ENCODE results near the gene SF3B2. TPM values are rescaled to one million over a fixed set of nuclear protein-coding genes. Genes with fewer than 3 reads are reported as not detected.

The SF3B2 gene
- polyA plus RNA-seq, 1 of the 3 experiments (the other 2 are of a cell fraction) = 128 TPM

DNA sequence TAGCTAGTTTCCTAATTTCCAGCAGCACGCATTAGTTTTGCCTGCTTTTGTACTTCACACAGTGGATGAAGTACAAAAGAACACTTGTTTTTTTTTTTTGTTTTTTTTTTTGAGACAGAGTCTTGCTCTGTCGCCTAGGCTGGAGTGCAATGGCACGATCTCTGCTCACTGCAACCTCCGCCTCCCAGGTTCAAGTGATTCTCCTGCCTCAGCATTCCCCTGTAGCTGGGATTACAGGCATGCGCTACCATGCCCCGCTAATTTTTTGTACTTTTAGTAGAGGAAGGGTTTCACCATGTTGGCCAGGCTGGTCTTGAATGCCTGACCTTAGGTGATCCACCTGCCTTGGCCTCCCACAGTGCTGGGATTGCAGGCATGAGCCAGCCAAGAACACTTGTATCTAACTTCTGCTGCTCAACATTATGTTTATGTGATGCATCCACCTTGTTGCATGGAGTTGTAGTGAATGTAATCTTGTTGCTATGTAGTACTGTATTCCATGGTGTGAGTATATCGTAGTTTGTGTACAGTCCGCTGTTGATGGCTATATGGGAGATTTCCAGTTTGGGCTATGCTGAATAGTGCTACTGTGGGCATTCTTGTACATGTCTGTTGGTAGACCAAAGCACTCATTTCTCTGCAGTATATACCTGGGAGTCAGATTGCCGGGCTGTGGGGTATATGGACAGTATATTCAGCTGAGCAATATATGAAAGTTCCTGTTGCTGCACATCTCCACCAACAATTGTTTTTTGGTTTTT lies 35.2 kb downstream of the SF3B2 start:
- ChIA-PET POLR2A (interaction anchor here (0.5 kb wide), 1 partner anchor 62 kb away, joined by 3 read pairs; no protein-coding TSS in a partner anchor), CTCF (interaction anchor here (0.5 to 1.2 kb wide), 2 partner anchors 9 to 135 kb away, joined by 3 read pairs; no protein-coding TSS in a partner anchor)
- H3K9me2 ChIP-seq = no peaks in the 10 kb centered on the region
- H3K4me3 ChIP-seq (ENCODE audit: low read depth in 2 of 2, low read length in 1 of 2) = no peak overlapping the region
- no peak overlapping the region for H3K27ac ChIP-seq (ENCODE audit: low read depth in 2 of 2, low read length in 1 of 2)
- peaks cover 49% of the 10 kb centered on the region for H4K20me1 ChIP-seq (ENCODE audit: insufficient read depth)
- no peaks in the 10 kb centered on the region for H3K9me3 ChIP-seq
- no peak overlapping the region for H3K9ac ChIP-seq
- peaks cover 15% of the 10 kb centered on the region for H3F3A ChIP-seq (replicated peaks; ENCODE audit: insufficient read depth)
- H2AFZ ChIP-seq (ENCODE audit: low read depth) = no peak overlapping the region
- H3K27me3 ChIP-seq (ENCODE audit: insufficient read depth) = no peaks in the 10 kb centered on the region
- no peak for DNase-seq
- TF ChIP-seq ELF1 (IDR thresholded peaks at IDR 0.05) (no peak), EZH2phosphoT487 (IDR thresholded peaks at IDR 0.05; ENCODE audit: borderline replicate concordance, low read depth) (no peak), RXRA (IDR thresholded peaks at IDR 0.05; ENCODE audit: borderline replicate concordance, low read depth) (no peak)
- TF ChIP-seq, protein P1, sequence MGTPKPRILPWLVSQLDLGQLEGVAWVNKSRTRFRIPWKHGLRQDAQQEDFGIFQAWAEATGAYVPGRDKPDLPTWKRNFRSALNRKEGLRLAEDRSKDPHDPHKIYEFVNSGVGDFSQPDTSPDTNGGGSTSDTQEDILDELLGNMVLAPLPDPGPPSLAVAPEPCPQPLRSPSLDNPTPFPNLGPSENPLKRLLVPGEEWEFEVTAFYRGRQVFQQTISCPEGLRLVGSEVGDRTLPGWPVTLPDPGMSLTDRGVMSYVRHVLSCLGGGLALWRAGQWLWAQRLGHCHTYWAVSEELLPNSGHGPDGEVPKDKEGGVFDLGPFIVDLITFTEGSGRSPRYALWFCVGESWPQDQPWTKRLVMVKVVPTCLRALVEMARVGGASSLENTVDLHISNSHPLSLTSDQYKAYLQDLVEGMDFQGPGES (IDR thresholded peaks at IDR 0.05; ENCODE audit: low read depth, low read length) = no peak
- no peak overlapping the region for H3K4me2 ChIP-seq
- whole genome bisulfite sequencing (ENCODE audit: low lambda C conversion rate) = 95% methylated on average over 9 of the region's 9 CpGs
- H3K36me3 ChIP-seq (replicated peaks in 1 of 2; ENCODE audit: control insufficient read depth in 1 of 2, insufficient read depth in 2 of 2, low read length in 1 of 2) = peaks cover 0 to 22% of the 10 kb centered on the region in 2 experiments
- peaks cover 97% of the 10 kb centered on the region for H3K79me2 ChIP-seq (ENCODE audit: insufficient read depth)
- peaks cover 27 to 28% of the 10 kb centered on the region in 2 experiments; a peak in 3 of 4 replicates for H3K4me1 ChIP-seq (ENCODE audit: control insufficient read depth in 1 of 2, insufficient read depth in 2 of 2, low read depth in 1 of 2, low read length in 1 of 2)

DNA sequence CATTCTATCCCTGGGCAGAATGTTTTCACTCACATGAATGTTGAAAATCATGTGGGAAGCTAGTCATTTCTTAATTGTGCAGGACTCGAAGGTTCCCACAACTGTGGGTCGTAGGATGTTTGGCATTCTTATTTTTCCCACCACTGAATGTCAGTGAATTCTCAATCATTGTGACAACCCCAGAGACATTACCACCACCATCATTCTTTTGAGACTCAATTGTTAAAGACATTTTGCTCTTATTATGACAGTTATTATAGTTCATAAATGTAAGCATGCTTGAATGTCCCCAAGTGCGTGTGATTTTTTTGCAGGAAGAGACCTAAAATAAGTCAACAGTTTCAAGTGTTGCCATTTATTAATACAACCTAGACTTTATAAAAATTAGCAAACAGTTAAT lies 36.9 kb downstream of the SF3B2 start:
- TF ChIP-seq TCF12 (IDR thresholded peaks at IDR 0.05) (no peak), RFX5 (IDR thresholded peaks at IDR 0.05; ENCODE audit: low read length) (no peak), MXI1 (IDR thresholded peaks at IDR 0.05; ENCODE audit: low read depth, low read length) (no peak), CHD2 (IDR thresholded peaks at IDR 0.05; ENCODE audit: low read length, partially characterized antibody) (no peak), TEAD4 (IDR thresholded peaks at IDR 0.05; ENCODE audit: borderline replicate concordance, insufficient read depth) (no peak), ELF1 (IDR thresholded peaks at IDR 0.05) (no peak), YY1 (IDR thresholded peaks at IDR 0.05; ENCODE audit: low read depth) (no peak), FOXJ3 (CRISPR knock-in tag; IDR thresholded peaks at IDR 0.05) (no peak), RCOR1 (IDR thresholded peaks at IDR 0.05; ENCODE audit: low read length) (no peak), GATA2 (CRISPR knock-in tag; IDR thresholded peaks at IDR 0.05) (no peak), RXRA (IDR thresholded peaks at IDR 0.05; ENCODE audit: borderline replicate concordance, low read depth) (no peak)
- TF ChIP-seq, protein P2, sequence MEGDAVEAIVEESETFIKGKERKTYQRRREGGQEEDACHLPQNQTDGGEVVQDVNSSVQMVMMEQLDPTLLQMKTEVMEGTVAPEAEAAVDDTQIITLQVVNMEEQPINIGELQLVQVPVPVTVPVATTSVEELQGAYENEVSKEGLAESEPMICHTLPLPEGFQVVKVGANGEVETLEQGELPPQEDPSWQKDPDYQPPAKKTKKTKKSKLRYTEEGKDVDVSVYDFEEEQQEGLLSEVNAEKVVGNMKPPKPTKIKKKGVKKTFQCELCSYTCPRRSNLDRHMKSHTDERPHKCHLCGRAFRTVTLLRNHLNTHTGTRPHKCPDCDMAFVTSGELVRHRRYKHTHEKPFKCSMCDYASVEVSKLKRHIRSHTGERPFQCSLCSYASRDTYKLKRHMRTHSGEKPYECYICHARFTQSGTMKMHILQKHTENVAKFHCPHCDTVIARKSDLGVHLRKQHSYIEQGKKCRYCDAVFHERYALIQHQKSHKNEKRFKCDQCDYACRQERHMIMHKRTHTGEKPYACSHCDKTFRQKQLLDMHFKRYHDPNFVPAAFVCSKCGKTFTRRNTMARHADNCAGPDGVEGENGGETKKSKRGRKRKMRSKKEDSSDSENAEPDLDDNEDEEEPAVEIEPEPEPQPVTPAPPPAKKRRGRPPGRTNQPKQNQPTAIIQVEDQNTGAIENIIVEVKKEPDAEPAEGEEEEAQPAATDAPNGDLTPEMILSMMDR (IDR thresholded peaks at IDR 0.05) = no peak
- TF ChIP-seq, protein P3, sequence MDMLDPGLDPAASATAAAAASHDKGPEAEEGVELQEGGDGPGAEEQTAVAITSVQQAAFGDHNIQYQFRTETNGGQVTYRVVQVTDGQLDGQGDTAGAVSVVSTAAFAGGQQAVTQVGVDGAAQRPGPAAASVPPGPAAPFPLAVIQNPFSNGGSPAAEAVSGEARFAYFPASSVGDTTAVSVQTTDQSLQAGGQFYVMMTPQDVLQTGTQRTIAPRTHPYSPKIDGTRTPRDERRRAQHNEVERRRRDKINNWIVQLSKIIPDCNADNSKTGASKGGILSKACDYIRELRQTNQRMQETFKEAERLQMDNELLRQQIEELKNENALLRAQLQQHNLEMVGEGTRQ (IDR thresholded peaks at IDR 0.05; ENCODE audit: borderline replicate concordance, low read depth, low read length) = no peak
- TF ChIP-seq, protein P1 (IDR thresholded peaks at IDR 0.05; ENCODE audit: low read depth, low read length) = no peak
- TF ChIP-seq, protein P4, sequence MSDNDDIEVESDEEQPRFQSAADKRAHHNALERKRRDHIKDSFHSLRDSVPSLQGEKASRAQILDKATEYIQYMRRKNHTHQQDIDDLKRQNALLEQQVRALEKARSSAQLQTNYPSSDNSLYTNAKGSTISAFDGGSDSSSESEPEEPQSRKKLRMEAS (IDR thresholded peaks at IDR 0.05; ENCODE audit: low read depth) = no peak
- H3K4me2 ChIP-seq = no peak overlapping the region
- no peaks in the 10 kb centered on the region for H3K27me3 ChIP-seq (ENCODE audit: insufficient read depth)
- H3K9me3 ChIP-seq = no peaks in the 10 kb centered on the region
- H3K4me3 ChIP-seq (ENCODE audit: low read depth in 2 of 2, low read length in 1 of 2) = no peak overlapping the region
- peaks cover 10 to 16% of the 10 kb centered on the region in 2 experiments; a peak in 3 of 4 replicates for H3K4me1 ChIP-seq (ENCODE audit: control insufficient read depth in 1 of 2, insufficient read depth in 2 of 2, low read depth in 1 of 2, low read length in 1 of 2)
- H3K9ac ChIP-seq = no peak overlapping the region
- H2AFZ ChIP-seq (ENCODE audit: low read depth) = no peak overlapping the region
- ChIA-PET CTCF (interaction anchor here (0.9 to 1.2 kb wide), 2 partner anchors 19 to 45 kb away, joined by 4 read pairs; no protein-coding TSS in a partner anchor), POLR2A (no interaction called here)
- 97% methylated on average over 3 of the region's 3 CpGs for WGBS (ENCODE audit: low lambda C conversion rate)
- no peaks in the 10 kb centered on the region for H3F3A ChIP-seq (replicated peaks; ENCODE audit: insufficient read depth)
- H3K79me2 ChIP-seq (ENCODE audit: insufficient read depth) = peaks cover 92% of the 10 kb centered on the region
- peaks cover 0 to 22% of the 10 kb centered on the region in 2 experiments for H3K36me3 ChIP-seq (replicated peaks in 1 of 2; ENCODE audit: control insufficient read depth in 1 of 2, insufficient read depth in 2 of 2, low read length in 1 of 2)
- DNase-seq = no peak
- no peaks in the 10 kb centered on the region for H3K9me2 ChIP-seq
- H4K20me1 ChIP-seq (ENCODE audit: insufficient read depth) = peaks cover 39% of the 10 kb centered on the region
- no peak overlapping the region; a peak in 1 of 4 replicates for H3K27ac ChIP-seq (ENCODE audit: low read depth in 2 of 2, low read length in 1 of 2)

Measured in SK-N-SH (cell line).